GM23248 (cell line): Measurements from ENCODE around the gene LMO7.

Experiments
- EZH2 ChIP-seq: fragments of 200-600 bp; sonication (generic); IDR thresholded peaks from 2 replicates; pipeline ENCODE4 v1.6.1; 2018; ENCODE audit warnings: antibody characterized with exemption, mild to moderate bottlenecking; ENCODE audit not compliant: insufficient read depth, poor library complexity, severe bottlenecking
- EZH2phosphoT487 ChIP-seq: fragments of 200-600 bp; sonication (generic); IDR thresholded peaks from 2 replicates; pipeline ENCODE4 v1.6.1; 2018; ENCODE audit warnings: antibody characterized with exemption, moderate library complexity, mild to moderate bottlenecking, low read depth; ENCODE audit not compliant: insufficient read depth

DNA sequence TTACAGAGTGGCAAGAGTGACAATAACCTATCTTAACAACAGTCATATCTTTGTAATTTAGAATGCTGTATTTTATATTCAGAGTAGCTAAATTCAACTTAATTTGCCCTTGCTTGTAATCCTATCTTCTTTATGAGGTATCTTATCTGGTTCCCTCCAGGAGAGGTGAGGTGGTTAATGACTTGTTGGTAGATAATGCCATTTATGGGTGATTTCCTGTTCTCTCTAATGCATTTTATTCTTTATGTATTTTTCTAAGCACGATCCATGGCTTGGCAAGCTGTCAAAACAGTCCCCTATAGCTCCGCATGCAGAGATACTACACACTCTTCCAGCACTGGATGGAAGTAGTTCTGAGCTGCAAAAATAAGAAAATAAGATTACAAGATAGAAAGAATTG, 267.9 kb downstream of the LMO7 start:
- no peak for TF ChIP-seq EZH2
- TF ChIP-seq EZH2phosphoT487: no peak
